OCI-M1 (cell line): ENCODE measurements around the gene GDF7.

Experiments used
- DNase-seq: peaks from one replicate; lab custom pipeline; 2025; lab: John Stamatoyannopoulos, UW

The GDF7 gene

GRCh38 chr2:20629181-20629580 lies 37.8 kb upstream of the GDF7 start:
- no peak for DNase-seq

- DNase-seq = no peak
These were observed 37.3 kb upstream of the GDF7 start for GRCh38 chr2:20629581-20630171.

- no peak for DNase-seq
These were observed 36.0 kb upstream of the GDF7 start for GRCh38 chr2:20630967-20631366.

- DNase-seq = no peak
These were observed 35.2 kb upstream of the GDF7 start for GRCh38 chr2:20631617-20632307.

- no peak for DNase-seq
These were observed 34.4 kb upstream of the GDF7 start for GRCh38 chr2:20632446-20632990.

- DNase-seq = no peak
These were observed 33.9 kb upstream of the GDF7 start for GRCh38 chr2:20633001-20633400.

GRCh38 chr2:20633794-20634506 lies 33.0 kb upstream of the GDF7 start:
- no peak for DNase-seq

GRCh38 chr2:20634507-20635112 lies 32.3 kb upstream of the GDF7 start:
- DNase-seq = no peak

- DNase-seq = no peak
These were observed 31.8 kb upstream of the GDF7 start for GRCh38 chr2:20635113-20635510.

GRCh38 chr2:20635675-20636584 lies 31.0 kb upstream of the GDF7 start:
- DNase-seq = no peak

GRCh38 chr2:20637147-20637546 lies 29.8 kb upstream of the GDF7 start:
- DNase-seq = no peak

GRCh38 chr2:20638014-20638413 lies 28.9 kb upstream of the GDF7 start:
- DNase-seq = no peak

GRCh38 chr2:20638646-20639430 lies 28.1 kb upstream of the GDF7 start:
- DNase-seq = no peak

- DNase-seq = no peak
These were observed 26.4 kb upstream of the GDF7 start for GRCh38 chr2:20640411-20641122.

GRCh38 chr2:20641123-20641985 lies 25.6 kb upstream of the GDF7 start:
- DNase-seq = no peak

- peak; percentile 83 for DNase-seq
These were observed 24.6 kb upstream of the GDF7 start for GRCh38 chr2:20642055-20642971.

GRCh38 chr2:20643060-20643459 lies 23.9 kb upstream of the GDF7 start:
- no peak for DNase-seq

- no peak for DNase-seq
These were observed 23.1 kb upstream of the GDF7 start for GRCh38 chr2:20643826-20644225.
